ENCODE results near the gene GOLGA8H. TPM values are rescaled to one million over a fixed set of nuclear protein-coding genes. Genes with fewer than 3 reads are reported as not detected.

GOLGA8H gene
- total RNA-seq: not detected

GRCh38 chr15:30603796-30604195, at the start of gene GOLGA8H:
Gene GOLGA8H, plus strand, starts transcription at chr15:30604028. Its CDS starts 98 bp downstream, at chr15:30604126.

GRCh38 chr15:30625436-30626193, 21.8 kb downstream of the GOLGA8H start, which contains the start of gene ARHGAP11B:
Gene ARHGAP11B, plus strand, starts transcription at chr15:30626128.

Other genes starting within 250 kb of the GOLGA8H start
- gene CHRFAM7A, start 210.5 kb upstream of the GOLGA8H start, total RNA-seq: not detected
- gene GOLGA8R, start 189.8 kb upstream of the GOLGA8H start, total RNA-seq: 1 to 10 TPM; 2.1 to 2.5 TPM
- gene GOLGA8Q, start 52.0 kb upstream of the GOLGA8H start, total RNA-seq: 1 to 10 TPM in 1 of 2 experiments, under 1 TPM in 1; 0.75 to 1.1 TPM

Data from activated naive CD4-positive, alpha-beta T cell treated with anti-CD3 and anti-CD28 coated beads, Interleukin-2, amount 10 ng/mL, durations not matched to agents 5 hours and 36 hours (primary cell).